Upper lobe of right lung (tissue), 1 donor: ENCODE data around the gene SLC25A6. TPM values are rescaled to one million over a fixed set of nuclear protein-coding genes. Genes with fewer than 3 reads are reported as not detected.

ENCODE experiments used
- ATAC-seq: fragments of 200-7000 bp; cut with Tn5 transposase; one replicate; pipeline ENCODE4 v1.9.1; 2020; ENCODE audit warnings: mild to moderate bottlenecking, moderate library complexity
- DNase-seq: peaks from one replicate; pipeline ENCODE4 v3.0.0-alpha.2; 2020
- H3K27ac ChIP-seq: fragments of 200-600 bp; one replicate; pipeline ENCODE4 v1.8.0; 2022
- H3K27me3 ChIP-seq: fragments of 200-600 bp; one replicate; pipeline ENCODE4 v1.8.0; 2022; ENCODE audit warnings: mild to moderate bottlenecking
- H3K36me3 ChIP-seq: fragments of 200-600 bp; one replicate; pipeline ENCODE4 v1.8.0; 2022
- H3K4me1 ChIP-seq: fragments of 200-600 bp; one replicate; pipeline ENCODE4 v1.8.0; 2022
- H3K4me3 ChIP-seq: fragments of 200-600 bp; one replicate; pipeline ENCODE4 v1.8.0; 2022; ENCODE audit warnings: mild to moderate bottlenecking
- H3K9me3 ChIP-seq: fragments of 200-600 bp; one replicate; pipeline ENCODE4 v1.8.0; 2022
- CTCF ChIP-seq: fragments of 200-600 bp; IDR thresholded peaks from one replicate; pipeline ENCODE4 v1.8.0; 2022; ENCODE audit warnings: antibody characterized with exemption
- intact Hi-C: fragments of 100-400 bp; cut with DNase I; formaldehyde crosslinking; loops from one replicate; pipeline ENCODE4 v1.11.0; 2022
- total RNA-seq: library from RNA; stranded (reverse); fragmentation: NEBNext Ultra II Directional; extraction: Animal tissue kit (Norgen Biotek cat#: 25700); gene quantifications from one replicate; pipeline ENCODE4 v1.2.1, GENCODE V29; 2021
- donor health status: DM: no; HTN: yes; CAD: no; lungs with severe emphysema.

SLC25A6 gene
- total RNA-seq, 1 donor from 2014 or later = 337 TPM

GRCh38 chrX:1361910-1362309, 30.0 kb downstream of the SLC25A6 start:
- DNase-seq = no peak
- no peak overlapping the region for H3K27ac ChIP-seq
- no peak for ATAC-seq

GRCh38 chrX:1361275-1361674, 30.6 kb downstream of the SLC25A6 start:
- no peaks in the 10 kb centered on the region for H3K27me3 ChIP-seq
- intact Hi-C loops = no loop called here
- ATAC-seq (no peak), DNase-seq (no peak)
- peaks cover 5% of the 10 kb centered on the region for H3K9me3 ChIP-seq
- TF ChIP-seq CTCF = no peak
- H3K4me1 ChIP-seq = no peaks in the 10 kb centered on the region
- no peak overlapping the region for H3K27ac ChIP-seq
- no peak overlapping the region for H3K4me3 ChIP-seq
- H3K36me3 ChIP-seq = peaks cover 15% of the 10 kb centered on the region

More at GRCh38 chrX:1361910-1362309, 30.0 kb downstream of the SLC25A6 start:
- peaks cover 15% of the 10 kb centered on the region for H3K36me3 ChIP-seq
- H3K27me3 ChIP-seq = no peaks in the 10 kb centered on the region
- H3K4me1 ChIP-seq = no peaks in the 10 kb centered on the region
- no peak overlapping the region for H3K4me3 ChIP-seq
- peaks cover 5% of the 10 kb centered on the region for H3K9me3 ChIP-seq
- intact Hi-C loops = no loop called here
- TF ChIP-seq CTCF = no peak

GRCh38 chrX:1360171-1360570, 31.7 kb downstream of the SLC25A6 start:
- no peak for DNase-seq
- intact Hi-C loops = no loop called here
- H3K4me1 ChIP-seq = no peaks in the 10 kb centered on the region
- no peak overlapping the region for H3K4me3 ChIP-seq
- no peak overlapping the region for H3K27ac ChIP-seq
- TF ChIP-seq CTCF = no peak
- peaks cover 5% of the 10 kb centered on the region for H3K9me3 ChIP-seq
- ATAC-seq = no peak
- no peaks in the 10 kb centered on the region for H3K27me3 ChIP-seq
- H3K36me3 ChIP-seq = peaks cover 15% of the 10 kb centered on the region

GRCh38 chrX:1359477-1359873, 32.4 kb downstream of the SLC25A6 start:
- DNase-seq (no peak), ATAC-seq (no peak)
- no peak overlapping the region for H3K4me3 ChIP-seq
- intact Hi-C loops = no loop called here
- peaks cover 5% of the 10 kb centered on the region for H3K9me3 ChIP-seq
- no peaks in the 10 kb centered on the region for H3K27me3 ChIP-seq
- no peaks in the 10 kb centered on the region for H3K4me1 ChIP-seq
- H3K27ac ChIP-seq = no peak overlapping the region
- no peak for TF ChIP-seq CTCF
- peaks cover 15% of the 10 kb centered on the region for H3K36me3 ChIP-seq

GRCh38 chrX:1358793-1359476, 33.0 kb downstream of the SLC25A6 start:
- no peak overlapping the region for H3K27ac ChIP-seq
- no peaks in the 10 kb centered on the region for H3K27me3 ChIP-seq
- H3K36me3 ChIP-seq = peaks cover 15% of the 10 kb centered on the region
- no peak for ATAC-seq
- TF ChIP-seq CTCF = no peak
- DNase-seq = no peak
- intact Hi-C loops = no loop called here
- no peaks in the 10 kb centered on the region for H3K4me1 ChIP-seq
- peaks cover 5% of the 10 kb centered on the region for H3K9me3 ChIP-seq
- H3K4me3 ChIP-seq = no peak overlapping the region

GRCh38 chrX:1357993-1358392, 33.9 kb downstream of the SLC25A6 start:
- H3K27ac ChIP-seq = no peak overlapping the region
- peaks cover 5% of the 10 kb centered on the region for H3K9me3 ChIP-seq
- ATAC-seq (no peak), DNase-seq (no peak)
- no peak overlapping the region for H3K4me3 ChIP-seq
- intact Hi-C loops = no loop called here
- no peak for TF ChIP-seq CTCF
- no peaks in the 10 kb centered on the region for H3K27me3 ChIP-seq
- H3K4me1 ChIP-seq = no peaks in the 10 kb centered on the region
- H3K36me3 ChIP-seq = peaks cover 15% of the 10 kb centered on the region
